Caco-2 (cell line): ENCODE results near the gene DLD. TPM values are rescaled to one million over a fixed set of nuclear protein-coding genes. Genes with fewer than 3 reads are reported as not detected.
A peak's percentile ranks its signal among the peaks of the same experiment; 100 is the strongest.

ENCODE experiments used
- BruUV-seq: library from RNA; stranded (reverse); fragments of 400-500 nt; replicated peaks from 2 replicates; lab custom pipeline; 2021; lab: Mats Ljungman, UMichigan
- CTCF ChIA-PET: fragments of 300-600 bp; sonication (Branson Sonifier 250); formaldehyde crosslinking; loops from one replicate; lab custom pipeline; 2022; ENCODE audit warnings: antibody characterized with exemption; lab: Charles Lee
- POLR2A ChIA-PET: fragments of 300-600 bp; sonication (Branson Sonifier 250); formaldehyde crosslinking; loops from one replicate; lab custom pipeline; 2022; ENCODE audit warnings: antibody characterized with exemption; lab: Charles Lee
- DNase-seq, 2 experiments: peaks; one replicate each; pipeline versions ENCODE4 v3.0.0 to v3.0.0-alpha.2; 2020 to 2022
- H3K27me3 ChIP-seq: replicated peaks from 2 replicates; pipeline ENCODE4 v1.6.0; 2011; ENCODE audit warnings: low read length; ENCODE audit not compliant: control insufficient read depth, insufficient read depth
- H3K36me3 ChIP-seq: 2 replicates; pipeline ENCODE4 v1.5.1; 2011; ENCODE audit warnings: low read length; ENCODE audit not compliant: control insufficient read depth, insufficient read depth
- H3K4me1 ChIP-seq: fragments of 250-450 bp; sonication (Bioruptor Pico); 2 replicates; pipeline ENCODE4 v1.5.1; 2020; ENCODE audit warnings: mild to moderate bottlenecking
- H3K4me3 ChIP-seq: 2 replicates; pipeline ENCODE4 v1.5.1; 2011; ENCODE audit warnings: low read depth, mild to moderate bottlenecking, control low read depth, low read length
- H3K9me3 ChIP-seq: fragments of 250-450 bp; sonication (Bioruptor Pico); 2 replicates; pipeline ENCODE4 v1.5.1; 2020; ENCODE audit warnings: mild to moderate bottlenecking, moderate library complexity
- H3K27ac Mint-ChIP-seq: one replicate; pipeline ENCODE4 v1.8.0; 2022; ENCODE audit warnings: mixed read lengths; ENCODE audit not compliant: unreplicated experiment
- H3K27me3 Mint-ChIP-seq: one replicate; pipeline ENCODE4 v1.8.0; 2022; ENCODE audit warnings: mixed read lengths; ENCODE audit not compliant: insufficient read depth, unreplicated experiment
- H3K36me3 Mint-ChIP-seq: one replicate; pipeline ENCODE4 v1.8.0; 2022; ENCODE audit warnings: mild to moderate bottlenecking, mixed read lengths; ENCODE audit not compliant: insufficient read depth, unreplicated experiment
- H3K4me1 Mint-ChIP-seq: one replicate; pipeline ENCODE4 v1.8.0; 2022; ENCODE audit warnings: low read depth, mixed read lengths; ENCODE audit not compliant: unreplicated experiment
- H3K4me3 Mint-ChIP-seq: one replicate; pipeline ENCODE4 v1.8.0; 2022; ENCODE audit warnings: mild to moderate bottlenecking, moderate library complexity, mixed read lengths; ENCODE audit not compliant: unreplicated experiment
- H3K9me3 Mint-ChIP-seq: one replicate; pipeline ENCODE4 v1.8.0; 2022; ENCODE audit warnings: mixed read lengths; ENCODE audit not compliant: unreplicated experiment
- intact Hi-C: fragments of 100-400 bp; cut with micrococcal nuclease; formaldehyde crosslinking; loops from one replicate; pipeline ENCODE4 v1.10.0; 2022; ENCODE audit not compliant: unreplicated experiment
- total RNA-seq: library from RNA; stranded (reverse); gene quantifications from 2 replicates; pipeline ENCODE4 v1.2.3, GENCODE V29; 2022
- TF ChIP-seq, protein P1 (sequence below), 2 experiments: fragments of 200-600 bp in 1 of 2; IDR thresholded peaks; 1 replicate in 1 of 2; 2 replicates in 1 of 2; pipeline versions ENCODE4 v1.5.1 to v1.8.0; 2011 to 2022; ENCODE audit warnings: antibody characterized with exemption in 1 of 2, control low read depth in 1 of 2, inconsistent platforms in 1 of 2, low read depth in 1 of 2, low read length in 1 of 2, mild to moderate bottlenecking in 1 of 2, moderate library complexity in 1 of 2; ENCODE audit not compliant: insufficient read depth in 1 of 2, severe bottlenecking in 1 of 2, unreplicated experiment in 1 of 2

DLD gene
- total RNA-seq, 1 experiment from 2014 or later = 141 TPM

DNA sequence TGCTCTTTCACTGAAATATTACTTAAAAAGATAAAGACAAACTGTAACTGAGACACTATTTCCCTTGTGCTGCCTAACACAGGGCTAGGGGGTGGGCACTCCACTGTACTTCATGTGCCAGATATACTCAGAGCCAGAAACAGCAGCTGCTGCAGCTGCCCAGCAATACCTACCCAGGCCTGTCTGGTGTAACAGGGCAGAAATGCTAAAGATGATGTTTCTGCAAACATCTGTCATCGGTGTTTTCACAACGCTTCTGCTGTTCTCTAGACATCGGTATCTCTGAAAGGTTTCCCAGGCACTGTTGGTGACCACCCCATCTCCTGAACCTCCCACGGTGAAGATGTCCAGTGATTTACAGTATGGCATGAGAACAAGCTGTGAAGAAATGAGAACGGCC is 69.3 kb downstream of the DLD start:
- no peak overlapping the region for H3K27ac Mint-ChIP-seq
- CTCF ChIA-PET = no interaction called here
- Histone ChIP-seq H3K36me3 (peaks cover 11% of the 10 kb centered on the region), H3K27me3 (no peaks in the 10 kb centered on the region), H3K4me3 (no peak overlapping the region), H3K4me1 (peaks cover 8% of the 10 kb centered on the region), H3K9me3 (no peaks in the 10 kb centered on the region)
- POLR2A ChIA-PET = no interaction called here
- TF ChIP-seq, protein P1, sequence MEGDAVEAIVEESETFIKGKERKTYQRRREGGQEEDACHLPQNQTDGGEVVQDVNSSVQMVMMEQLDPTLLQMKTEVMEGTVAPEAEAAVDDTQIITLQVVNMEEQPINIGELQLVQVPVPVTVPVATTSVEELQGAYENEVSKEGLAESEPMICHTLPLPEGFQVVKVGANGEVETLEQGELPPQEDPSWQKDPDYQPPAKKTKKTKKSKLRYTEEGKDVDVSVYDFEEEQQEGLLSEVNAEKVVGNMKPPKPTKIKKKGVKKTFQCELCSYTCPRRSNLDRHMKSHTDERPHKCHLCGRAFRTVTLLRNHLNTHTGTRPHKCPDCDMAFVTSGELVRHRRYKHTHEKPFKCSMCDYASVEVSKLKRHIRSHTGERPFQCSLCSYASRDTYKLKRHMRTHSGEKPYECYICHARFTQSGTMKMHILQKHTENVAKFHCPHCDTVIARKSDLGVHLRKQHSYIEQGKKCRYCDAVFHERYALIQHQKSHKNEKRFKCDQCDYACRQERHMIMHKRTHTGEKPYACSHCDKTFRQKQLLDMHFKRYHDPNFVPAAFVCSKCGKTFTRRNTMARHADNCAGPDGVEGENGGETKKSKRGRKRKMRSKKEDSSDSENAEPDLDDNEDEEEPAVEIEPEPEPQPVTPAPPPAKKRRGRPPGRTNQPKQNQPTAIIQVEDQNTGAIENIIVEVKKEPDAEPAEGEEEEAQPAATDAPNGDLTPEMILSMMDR (IDR thresholded peaks at IDR 0.05; ENCODE audit: insufficient read depth in 1 of 2, low read depth in 1 of 2, low read length in 1 of 2, severe bottlenecking in 1 of 2, unreplicated experiment in 1 of 2) = no peak
- BruUV-seq = no TSS peak
- H3K4me1 Mint-ChIP-seq = peaks cover 3% of the 10 kb centered on the region
- no peak overlapping the region for H3K4me3 Mint-ChIP-seq
- H3K27me3 Mint-ChIP-seq = no peaks in the 10 kb centered on the region
- intact Hi-C loops = no loop called here
- no peaks in the 10 kb centered on the region for H3K9me3 Mint-ChIP-seq
- no peak for DNase-seq
- peaks cover 100% of the 10 kb centered on the region for H3K36me3 Mint-ChIP-seq

DNA sequence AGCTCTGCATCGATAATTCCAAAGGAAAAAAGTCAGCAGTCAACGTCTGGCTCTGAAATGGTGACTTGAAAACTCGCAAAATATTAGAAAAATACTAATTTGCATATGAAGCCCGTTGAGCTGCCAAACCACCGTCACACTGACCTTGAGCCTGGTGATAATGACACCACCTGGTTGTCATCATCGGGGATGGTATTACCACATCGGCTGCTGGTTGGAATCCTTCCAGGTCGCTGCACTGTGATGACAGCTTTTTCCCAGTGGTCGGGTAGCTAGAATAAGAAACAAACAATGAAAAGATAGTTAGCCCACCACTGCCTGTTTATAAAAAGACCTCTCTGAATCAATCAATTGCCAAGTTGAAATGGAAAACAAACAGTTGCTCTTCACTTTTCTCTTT is 70.4 kb downstream of the DLD start:
- intact Hi-C loops = no loop called here
- Mint-ChIP-seq H3K27me3 (no peaks in the 10 kb centered on the region), H3K9me3 (no peaks in the 10 kb centered on the region), H3K36me3 (peaks cover 95% of the 10 kb centered on the region), H3K4me1 (no peaks in the 10 kb centered on the region), H3K27ac (peak overlapping the region; percentile 14), H3K4me3 (no peak overlapping the region)
- Histone ChIP-seq H3K4me1 (peaks cover 7% of the 10 kb centered on the region; the same call in 1 of the 2 replicates), H3K36me3 (peaks cover 9% of the 10 kb centered on the region), H3K27me3 (no peaks in the 10 kb centered on the region), H3K9me3 (no peaks in the 10 kb centered on the region), H3K4me3 (no peak overlapping the region)
- TF ChIP-seq, protein P1 (IDR thresholded peaks at IDR 0.05; ENCODE audit: insufficient read depth in 1 of 2, low read depth in 1 of 2, low read length in 1 of 2, severe bottlenecking in 1 of 2, unreplicated experiment in 1 of 2) = no peak
- POLR2A ChIA-PET = no interaction called here
- CTCF ChIA-PET = no interaction called here
- no peak for DNase-seq
- no TSS peak for BruUV-seq

DNA sequence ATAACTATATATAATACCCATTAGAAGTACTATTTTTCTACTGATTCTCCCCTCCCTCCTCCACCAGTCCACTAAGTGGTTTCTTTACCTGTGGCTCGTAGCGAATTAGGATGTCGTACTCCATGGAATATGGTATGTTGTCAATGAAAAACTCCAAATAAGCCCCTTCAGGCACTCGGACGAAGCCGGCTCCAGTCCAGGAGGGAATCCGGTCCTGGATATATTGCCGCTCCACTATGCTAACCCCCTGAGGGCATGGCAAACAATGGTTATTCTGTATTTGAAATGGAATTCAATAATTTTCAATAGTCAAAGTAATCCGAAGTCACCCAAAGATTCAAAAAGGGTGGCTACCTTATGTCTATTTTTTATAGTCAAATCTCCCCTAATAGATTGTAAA is 71.8 kb downstream of the DLD start:
- POLR2A ChIA-PET = no interaction called here
- Mint-ChIP-seq H3K27me3 (no peaks in the 10 kb centered on the region), H3K27ac (no peak overlapping the region), H3K36me3 (peaks cover 81% of the 10 kb centered on the region), H3K4me3 (no peak overlapping the region), H3K4me1 (no peaks in the 10 kb centered on the region), H3K9me3 (no peaks in the 10 kb centered on the region)
- Histone ChIP-seq H3K4me3 (no peak overlapping the region), H3K36me3 (peaks cover 9% of the 10 kb centered on the region), H3K4me1 (peaks cover 16% of the 10 kb centered on the region), H3K27me3 (no peaks in the 10 kb centered on the region), H3K9me3 (no peaks in the 10 kb centered on the region)
- CTCF ChIA-PET = no interaction called here
- BruUV-seq = no TSS peak
- TF ChIP-seq, protein P1 (IDR thresholded peaks at IDR 0.05; ENCODE audit: insufficient read depth in 1 of 2, low read depth in 1 of 2, low read length in 1 of 2, severe bottlenecking in 1 of 2, unreplicated experiment in 1 of 2) = no peak
- DNase-seq = no peak
- intact Hi-C loops = no loop called here
